NCI-H2029 treated with DMSO at 0.1 percent for 48 hours (cell line): ENCODE measurements around the gene TNS2.
"Not testable (repeated sequence)": the region's sequence is repeated elsewhere in the genome, so short reads cannot be mapped to it uniquely, and the experiment has no call there.

Experiments used
- DNase-seq: peaks from one replicate; lab custom pipeline; 2025; lab: John Stamatoyannopoulos, UW

The TNS2 gene

GRCh38 chr12:53096089-53096741, 46.4 kb downstream of the TNS2 start:
- DNase-seq = no peak

GRCh38 chr12:53096759-53097158, 46.9 kb downstream of the TNS2 start:
- DNase-seq = no peak

- DNase-seq = no peak
These were observed 47.3 kb downstream of the TNS2 start for GRCh38 chr12:53097207-53097563.

DNA sequence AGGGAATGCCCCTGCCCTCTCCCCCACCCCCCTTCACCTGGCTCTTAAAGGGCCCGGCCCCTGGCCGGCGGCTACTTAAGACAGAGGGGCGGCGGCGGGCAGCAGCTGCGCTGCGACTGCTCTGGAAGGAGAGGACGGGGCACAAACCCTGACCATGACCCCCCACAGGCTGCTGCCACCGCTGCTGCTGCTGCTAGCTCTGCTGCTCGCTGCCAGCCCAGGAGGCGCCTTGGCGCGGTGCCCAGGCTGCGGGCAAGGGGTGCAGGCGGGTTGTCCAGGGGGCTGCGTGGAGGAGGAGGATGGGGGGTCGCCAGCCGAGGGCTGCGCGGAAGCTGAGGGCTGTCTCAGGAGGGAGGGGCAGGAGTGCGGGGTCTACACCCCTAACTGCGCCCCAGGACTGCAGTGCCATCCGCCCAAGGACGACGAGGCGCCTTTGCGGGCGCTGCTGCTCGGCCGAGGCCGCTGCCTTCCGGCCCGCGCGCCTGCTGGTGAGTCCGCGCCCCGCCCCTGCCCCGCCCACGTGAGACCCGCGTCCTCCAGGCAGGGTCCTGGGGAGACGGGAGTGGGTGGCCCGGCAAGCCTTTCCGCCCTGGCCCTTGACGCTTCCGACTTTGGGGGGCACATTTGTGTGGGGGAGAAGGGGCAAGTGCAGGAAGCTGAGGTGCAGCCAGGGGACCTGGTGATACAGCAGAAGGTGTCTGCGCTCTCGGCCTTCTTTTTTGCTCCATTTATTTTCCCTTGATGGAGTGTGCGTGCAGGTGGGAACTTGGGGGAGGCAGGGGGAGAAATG, 47.9 kb downstream of the TNS2 start, which contains the start of gene IGFBP6:
TSS of gene IGFBP6 (plus strand) at position 104 of the 790 bp plus-strand sequence. CDS start at position 155, 51 bp downstream.
- DNase-seq = no peak

GRCh38 chr12:53098354-53098981, 48.6 kb downstream of the TNS2 start:
- no peak for DNase-seq

- peak; percentile 32 for DNase-seq
These were observed 49.4 kb downstream of the TNS2 start for GRCh38 chr12:53099071-53099882.

DNA sequence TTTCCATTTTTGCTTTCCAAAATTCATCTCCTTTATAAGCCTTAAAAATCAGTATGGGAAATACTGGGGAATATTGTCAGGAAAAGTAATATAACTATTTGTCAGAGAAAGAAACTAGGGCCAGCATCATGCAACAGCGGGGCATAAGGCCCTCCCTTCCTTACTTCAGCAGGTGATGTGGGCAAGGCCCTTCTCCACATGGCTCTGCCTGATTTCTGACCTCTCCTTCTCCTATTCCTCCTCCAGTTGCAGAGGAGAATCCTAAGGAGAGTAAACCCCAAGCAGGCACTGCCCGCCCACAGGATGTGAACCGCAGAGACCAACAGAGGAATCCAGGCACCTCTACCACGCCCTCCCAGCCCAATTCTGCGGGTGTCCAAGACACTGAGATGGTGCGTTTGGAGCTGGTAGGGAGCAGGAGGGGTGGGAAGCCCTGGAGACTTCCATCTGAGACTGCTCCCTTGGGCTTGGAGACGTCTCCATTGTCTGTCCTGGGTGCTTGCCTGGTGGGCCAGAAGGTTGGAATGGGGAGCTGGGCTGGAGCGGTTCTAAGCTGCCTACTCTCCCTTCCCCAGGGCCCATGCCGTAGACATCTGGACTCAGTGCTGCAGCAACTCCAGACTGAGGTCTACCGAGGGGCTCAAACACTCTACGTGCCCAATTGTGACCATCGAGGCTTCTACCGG, 50.7 kb downstream of the TNS2 start:
- no peak for DNase-seq

- no peak for DNase-seq
These were observed 51.4 kb downstream of the TNS2 start for GRCh38 chr12:53101266-53101665.

DNA sequence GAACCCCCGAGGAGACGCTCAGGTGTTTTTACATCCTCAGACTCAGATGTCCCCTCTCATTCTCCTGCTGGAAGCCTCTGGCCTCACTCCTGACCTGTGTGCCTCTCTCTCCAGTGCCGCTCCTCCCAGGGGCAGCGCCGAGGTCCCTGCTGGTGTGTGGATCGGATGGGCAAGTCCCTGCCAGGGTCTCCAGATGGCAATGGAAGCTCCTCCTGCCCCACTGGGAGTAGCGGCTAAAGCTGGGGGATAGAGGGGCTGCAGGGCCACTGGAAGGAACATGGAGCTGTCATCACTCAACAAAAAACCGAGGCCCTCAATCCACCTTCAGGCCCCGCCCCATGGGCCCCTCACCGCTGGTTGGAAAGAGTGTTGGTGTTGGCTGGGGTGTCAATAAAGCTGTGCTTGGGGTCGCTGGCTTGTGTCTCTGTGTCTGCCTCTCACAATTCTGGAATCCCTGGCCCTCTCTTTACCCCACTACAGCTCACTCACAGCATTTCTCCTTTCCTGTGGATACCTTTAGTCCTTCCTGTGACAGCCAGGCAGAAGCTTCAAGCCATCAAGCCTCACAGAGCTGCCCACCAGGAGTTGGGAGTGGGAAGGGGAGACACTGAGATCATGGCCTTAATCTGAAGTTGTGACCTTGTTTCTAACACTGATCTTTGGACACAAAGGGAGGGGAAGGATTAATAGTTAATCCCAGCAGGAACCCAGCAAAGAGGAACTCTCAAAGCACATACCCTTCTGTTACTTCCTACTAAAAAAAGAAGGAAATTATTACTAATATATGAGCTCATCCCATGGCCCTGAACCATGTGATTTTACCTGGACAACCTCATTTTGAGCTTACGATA, 52.3 kb downstream of the TNS2 start:
- DNase-seq = no peak

- no peak for DNase-seq
These were observed 53.3 kb downstream of the TNS2 start, which contains the start of gene SOAT2 for GRCh38 chr12:53102883-53103807. SOAT2 (plus strand) TSS chr12:53103486; CDS start chr12:53103578, 92 bp downstream.

DNA sequence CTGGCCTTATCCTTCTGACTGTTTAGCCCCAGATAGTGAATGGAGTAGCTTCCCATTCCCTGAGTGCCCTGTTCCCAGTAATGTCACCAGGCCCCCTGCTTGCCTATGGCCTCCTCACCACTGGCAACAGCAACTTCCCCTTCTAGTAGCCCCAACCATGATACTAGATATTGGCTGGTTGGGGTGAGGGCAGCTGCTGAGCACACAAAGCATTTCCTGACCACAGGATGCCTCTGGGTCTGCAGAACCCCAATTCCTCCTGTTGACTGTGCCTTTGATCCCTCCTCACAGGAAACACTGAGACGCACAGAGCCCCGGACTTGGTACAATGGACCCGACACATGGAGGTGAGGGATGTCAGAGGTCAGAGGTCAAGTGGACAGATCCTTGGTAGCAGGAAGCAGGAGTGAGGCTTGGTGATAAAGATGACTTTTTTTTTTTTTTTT, 54.0 kb downstream of the TNS2 start:
- no peak for DNase-seq

DNA sequence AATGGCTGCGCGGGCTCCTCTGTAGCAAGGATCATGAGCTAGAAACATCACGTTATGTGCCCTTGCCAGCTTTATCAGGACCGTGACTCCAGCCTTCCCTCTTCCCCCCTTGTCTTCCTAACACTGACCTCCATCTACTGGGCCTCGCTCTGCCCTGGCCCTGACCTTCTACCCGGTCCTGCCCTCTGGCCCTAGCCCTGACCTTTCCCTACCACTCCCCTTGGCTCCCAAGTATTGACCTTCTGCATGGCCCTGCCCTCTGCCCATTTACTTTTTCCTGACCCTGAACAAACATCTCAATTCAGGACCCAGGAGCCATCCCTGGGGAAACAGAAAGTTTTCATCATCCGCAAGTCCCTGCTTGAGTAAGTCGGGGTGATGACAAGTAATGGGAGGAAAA, 55.4 kb downstream of the TNS2 start:
- DNase-seq = no peak

DNA sequence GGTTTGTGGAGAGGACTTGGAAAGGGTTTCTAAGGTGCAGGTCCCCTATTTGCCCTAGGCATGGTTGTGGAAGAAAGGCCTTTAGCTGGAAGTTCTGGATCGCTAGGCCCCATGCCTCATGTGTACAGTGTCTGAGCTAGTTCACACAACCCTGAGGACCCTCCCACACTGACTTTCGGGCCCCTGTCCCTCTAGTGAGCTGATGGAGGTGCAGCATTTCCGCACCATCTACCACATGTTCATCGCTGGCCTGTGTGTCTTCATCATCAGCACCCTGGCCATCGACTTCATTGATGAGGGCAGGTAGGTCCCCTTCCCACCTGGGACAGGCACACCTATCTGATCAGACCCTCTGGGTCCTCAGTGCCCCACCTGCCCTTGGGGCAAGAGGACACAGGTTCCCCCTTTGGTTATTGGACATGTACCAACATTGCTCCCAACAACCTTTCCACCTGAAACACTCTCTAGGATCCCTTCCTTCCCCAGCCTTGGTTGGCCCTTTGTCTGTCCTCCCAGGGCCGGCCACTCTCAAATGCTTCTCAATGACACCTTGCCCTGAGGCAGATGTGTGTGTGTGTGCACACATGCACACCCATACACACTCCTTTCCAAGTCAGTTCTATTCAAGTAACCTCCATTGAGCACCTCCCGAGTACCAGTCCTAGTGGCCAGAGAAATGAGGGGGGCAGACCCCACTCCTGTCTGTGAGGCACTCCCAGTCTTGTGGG, 56.0 kb downstream of the TNS2 start:
- DNase-seq = no peak

- no peak for DNase-seq
These were observed 57.3 kb downstream of the TNS2 start for GRCh38 chr12:53107122-53107521.

DNA sequence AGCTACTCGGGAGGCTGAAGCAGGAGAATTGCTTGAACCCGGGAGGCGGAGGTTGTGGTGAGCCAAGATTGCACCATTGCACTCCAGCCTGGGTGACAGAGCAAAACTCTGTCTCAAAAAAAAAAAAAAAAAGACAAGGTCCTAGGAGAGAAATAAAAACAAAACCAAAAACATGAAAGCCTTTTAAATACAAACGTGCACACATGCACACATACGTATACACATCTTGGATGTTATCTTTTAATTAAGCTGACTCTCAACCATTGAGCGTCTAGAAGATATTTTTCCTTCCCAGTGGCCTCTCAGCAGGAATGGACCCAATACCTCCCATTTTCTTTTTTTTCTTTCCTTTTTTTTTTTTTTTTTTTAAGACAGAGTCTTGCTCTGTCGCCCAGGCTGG, 62.6 kb downstream of the TNS2 start:
- DNase-seq = not testable (repeated sequence)

GRCh38 chr12:53113136-53113705, 63.4 kb downstream of the TNS2 start:
- DNase-seq = no peak

DNA sequence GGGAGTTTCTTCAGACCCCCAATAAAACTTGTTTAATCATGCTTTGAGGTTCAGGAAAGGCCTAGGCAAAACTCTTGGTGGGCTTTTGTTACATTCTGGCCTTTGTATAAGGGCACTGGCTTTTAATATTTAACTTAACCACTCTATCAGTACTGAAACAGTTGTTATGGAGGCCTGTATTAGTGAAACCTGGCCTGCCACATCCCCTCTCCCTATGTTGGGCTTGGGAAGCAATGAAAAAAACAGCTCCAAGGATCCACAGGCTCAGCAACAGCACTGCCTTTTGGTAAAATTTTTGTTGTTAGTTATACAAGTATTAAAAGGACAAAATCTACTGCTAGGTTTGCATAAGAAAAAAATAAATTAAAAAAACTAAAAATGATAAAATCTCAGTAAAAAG, 64.1 kb downstream of the TNS2 start:
- DNase-seq = no peak
